ENCODE results near the gene TTC16.
A peak's percentile ranks its signal among the peaks of the same experiment; 100 is the strongest.
"Not testable (repeated sequence)": the region's sequence is repeated elsewhere in the genome, so short reads cannot be mapped to it uniquely, and the experiment has no call there.

TTC16 gene

GRCh38 chr9:127769929-127770582 is 54.2 kb downstream of the TTC16 start:
- DNase-seq: peak; percentile 70

DNA sequence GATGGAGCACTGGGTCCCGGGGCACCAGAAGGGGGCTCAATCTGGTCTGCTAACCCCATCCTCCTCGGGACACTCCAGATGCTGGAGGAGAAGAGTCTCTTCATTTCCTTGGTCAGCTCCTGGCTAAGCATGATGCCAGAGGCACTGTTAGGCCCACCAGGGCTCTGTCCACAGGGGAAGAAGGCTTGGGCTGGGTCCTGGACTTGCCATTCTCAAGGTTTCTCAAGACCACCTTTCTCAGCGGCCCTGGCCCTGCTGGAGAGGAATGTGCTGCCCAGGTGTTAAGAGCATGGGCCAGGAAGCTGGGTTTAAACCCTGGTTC is 54.7 kb downstream of the TTC16 start:
- DNase-seq: no peak

DNA sequence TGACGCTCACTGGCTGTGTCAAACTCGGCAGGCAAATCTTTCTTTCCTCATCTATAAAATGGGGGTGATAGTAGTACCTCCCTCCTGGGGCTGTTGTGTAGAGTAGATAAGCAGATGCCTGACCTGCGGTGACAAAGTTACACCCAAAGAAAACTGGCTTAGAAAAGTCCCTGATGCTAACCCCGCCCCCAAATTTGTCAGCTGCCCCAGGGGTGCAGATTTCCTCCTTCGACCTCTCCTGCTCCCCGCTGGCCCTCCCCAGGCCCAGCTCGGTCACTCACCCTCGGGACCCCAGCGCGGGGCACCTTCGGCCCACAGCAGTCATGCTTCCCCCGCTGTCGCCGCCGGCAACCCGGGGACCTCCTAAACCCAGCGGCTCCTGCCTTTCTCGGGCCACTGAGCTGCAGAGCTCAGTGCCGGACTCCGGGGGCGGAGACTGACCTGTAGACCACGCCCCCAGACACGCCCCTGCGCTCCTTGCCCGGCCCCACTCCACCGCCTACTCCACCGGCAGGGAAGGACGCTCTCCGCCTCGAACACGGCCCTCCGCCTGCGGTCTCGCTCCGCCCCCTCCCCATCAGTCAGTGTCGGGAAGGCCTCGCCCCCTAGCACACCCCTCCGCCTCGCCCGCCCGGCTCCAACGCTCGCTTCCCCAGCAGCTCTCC is 55.2 kb downstream of the TTC16 start:
- DNase-seq: peak; percentile 98

GRCh38 chr9:127771570-127772189 is 55.8 kb downstream of the TTC16 start:
- no peak for DNase-seq

GRCh38 chr9:127772603-127773002 is 56.7 kb downstream of the TTC16 start:
- DNase-seq: no peak

- DNase-seq: no peak
These were observed 57.4 kb downstream of the TTC16 start for GRCh38 chr9:127773272-127773671.

DNA sequence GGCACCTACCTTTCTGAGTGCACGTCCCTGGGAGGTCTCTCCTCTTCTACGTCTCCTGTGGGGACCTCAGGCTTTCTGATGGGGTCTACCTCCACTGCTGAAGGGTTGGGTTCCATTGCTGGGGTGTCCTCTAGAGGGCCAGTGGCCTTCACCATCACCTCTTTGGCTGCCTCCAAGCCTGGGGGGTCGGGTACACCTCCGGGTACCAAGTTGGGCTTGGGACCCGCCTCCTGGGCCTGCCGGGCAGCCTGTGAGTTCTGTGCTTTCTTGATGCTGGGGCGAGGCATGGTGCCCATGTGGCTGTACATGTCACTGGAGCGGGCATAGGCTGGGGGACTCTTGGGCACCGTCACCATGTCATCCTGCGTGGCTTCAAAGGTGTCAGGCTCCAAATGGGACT is 58.1 kb downstream of the TTC16 start:
- DNase-seq: no peak

DNA sequence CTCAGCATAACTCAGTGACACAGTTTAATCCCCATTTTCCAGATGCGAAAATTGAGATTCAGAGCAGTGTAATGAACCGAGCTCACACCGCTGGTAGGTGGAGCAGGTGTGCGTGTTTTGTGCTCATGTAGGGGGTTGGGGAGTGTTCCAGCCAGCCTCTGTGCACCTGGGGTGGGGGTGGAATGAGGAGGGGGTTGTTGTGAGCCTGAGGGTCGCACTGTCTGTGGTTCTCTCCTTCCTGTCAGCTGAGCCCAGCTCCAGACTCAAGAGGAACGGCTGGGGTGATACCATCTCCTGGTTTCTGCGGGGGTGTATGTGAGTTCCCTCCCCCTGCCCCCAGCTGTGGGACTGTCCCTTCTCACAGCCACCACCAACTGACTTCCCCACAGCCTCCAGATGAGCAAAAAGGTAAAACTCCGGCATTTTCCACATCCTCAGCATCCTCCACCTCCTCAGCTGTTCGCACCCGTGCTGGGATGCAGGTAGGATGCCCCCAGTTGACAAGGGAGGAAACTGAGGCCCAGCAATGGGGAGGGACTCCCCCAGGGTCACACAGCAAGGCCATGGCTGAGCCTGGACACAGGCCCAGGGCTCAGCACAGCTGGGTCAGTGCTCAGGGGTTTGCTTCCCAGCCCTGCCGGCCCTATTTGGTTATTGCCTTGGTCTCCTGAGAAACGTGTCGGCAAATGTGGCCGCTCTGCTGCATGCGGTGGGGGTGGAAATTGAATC is 60.5 kb downstream of the TTC16 start:
- DNase-seq: peak; percentile 90

- no peak for DNase-seq
These were observed 61.0 kb downstream of the TTC16 start for GRCh38 chr9:127776924-127777289.

GRCh38 chr9:127777368-127777980 is 61.6 kb downstream of the TTC16 start:
- DNase-seq: peak; percentile 70

- peak; percentile 83 for DNase-seq
These were observed 62.6 kb downstream of the TTC16 start, which contains the start of gene SH2D3C for GRCh38 chr9:127778280-127779135. Gene SH2D3C (minus strand): TSS chr9:127778666. CDS start chr9:127778627, 39 bp downstream.

DNA sequence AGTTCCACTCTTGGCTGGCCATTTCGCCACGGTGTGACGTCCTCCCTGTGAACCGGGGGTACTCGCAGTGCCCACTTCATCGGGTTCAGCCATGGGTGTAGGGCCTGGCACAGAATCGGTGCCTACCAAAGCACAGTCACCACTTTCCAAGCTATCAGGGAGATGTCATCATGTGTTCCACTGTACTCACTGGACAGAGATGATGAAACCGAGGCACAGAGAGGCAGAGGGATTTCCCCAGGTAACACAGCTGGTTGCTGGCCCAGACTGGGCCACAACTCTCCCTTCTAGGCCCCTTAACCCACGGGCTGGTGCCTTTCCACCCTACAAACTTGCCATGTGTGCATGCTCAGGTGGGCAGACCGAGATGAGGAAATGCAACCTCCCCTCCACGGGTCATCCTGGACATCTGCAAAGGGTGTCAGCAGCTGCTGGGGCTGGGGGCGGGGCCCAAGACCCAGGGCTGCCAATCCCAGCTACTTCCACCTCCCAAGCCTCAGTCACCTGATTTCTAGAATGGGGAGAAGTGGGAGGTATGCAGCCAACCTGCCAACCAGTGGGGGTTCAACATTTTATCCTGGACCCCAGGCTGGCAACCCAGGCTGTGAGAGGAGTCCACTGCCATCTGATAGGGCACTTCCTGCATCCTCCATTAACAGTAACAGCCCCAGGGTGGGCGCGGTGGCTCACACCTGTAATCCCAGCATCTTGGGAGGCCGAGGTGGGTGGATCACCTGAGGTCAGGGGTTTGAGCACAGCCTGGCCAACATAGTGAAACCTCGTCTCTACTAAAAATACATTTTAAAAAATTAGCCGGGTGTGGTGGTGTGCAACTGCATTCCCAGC is 63.5 kb downstream of the TTC16 start:
- DNase-seq: peak; percentile 86

DNA sequence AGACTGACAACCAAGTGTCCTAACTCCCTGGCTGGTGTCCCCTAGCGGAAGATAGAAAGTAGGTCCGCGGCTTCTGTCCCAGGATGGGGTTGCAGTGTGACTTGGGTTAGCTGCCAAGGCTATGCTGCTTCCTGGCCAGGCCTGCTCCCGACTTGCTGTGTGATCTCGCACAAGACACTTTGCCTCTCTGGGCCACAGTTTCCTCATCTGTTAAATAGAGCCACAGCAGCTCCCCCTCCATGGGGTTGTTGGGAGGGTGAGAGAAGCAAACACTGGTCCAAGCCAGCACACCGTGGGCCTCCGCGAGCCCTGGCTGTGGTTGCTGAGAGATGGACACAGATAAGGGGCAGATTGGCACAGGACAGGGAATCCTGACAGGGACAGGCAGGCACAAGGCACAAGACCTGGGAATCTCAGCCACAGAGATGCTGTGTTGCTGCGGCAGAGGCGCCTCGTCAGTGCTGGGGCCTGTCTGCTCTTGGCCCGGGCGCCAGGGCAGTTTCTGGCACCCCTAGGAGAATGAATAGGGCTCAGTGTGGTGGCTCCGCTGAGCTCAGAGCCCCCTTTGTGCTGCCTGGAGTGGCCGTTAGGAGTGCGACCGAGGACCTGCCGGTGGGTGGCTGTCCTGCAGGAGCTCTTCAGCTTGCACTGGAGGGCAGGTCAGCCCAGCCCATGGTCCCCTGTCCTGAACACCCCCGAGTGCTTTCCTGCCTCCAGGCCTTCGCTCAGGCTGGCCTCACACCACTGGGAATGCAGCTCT is 64.4 kb downstream of the TTC16 start:
- DNase-seq: no peak

- not testable (repeated sequence) for DNase-seq
These were observed 65.0 kb downstream of the TTC16 start for GRCh38 chr9:127780909-127781308.
